ENCODE measurements around the gene PREB.
"Not testable (repeated sequence)": the region's sequence is repeated elsewhere in the genome, so short reads cannot be mapped to it uniquely, and the experiment has no call there.

The PREB gene

DNA sequence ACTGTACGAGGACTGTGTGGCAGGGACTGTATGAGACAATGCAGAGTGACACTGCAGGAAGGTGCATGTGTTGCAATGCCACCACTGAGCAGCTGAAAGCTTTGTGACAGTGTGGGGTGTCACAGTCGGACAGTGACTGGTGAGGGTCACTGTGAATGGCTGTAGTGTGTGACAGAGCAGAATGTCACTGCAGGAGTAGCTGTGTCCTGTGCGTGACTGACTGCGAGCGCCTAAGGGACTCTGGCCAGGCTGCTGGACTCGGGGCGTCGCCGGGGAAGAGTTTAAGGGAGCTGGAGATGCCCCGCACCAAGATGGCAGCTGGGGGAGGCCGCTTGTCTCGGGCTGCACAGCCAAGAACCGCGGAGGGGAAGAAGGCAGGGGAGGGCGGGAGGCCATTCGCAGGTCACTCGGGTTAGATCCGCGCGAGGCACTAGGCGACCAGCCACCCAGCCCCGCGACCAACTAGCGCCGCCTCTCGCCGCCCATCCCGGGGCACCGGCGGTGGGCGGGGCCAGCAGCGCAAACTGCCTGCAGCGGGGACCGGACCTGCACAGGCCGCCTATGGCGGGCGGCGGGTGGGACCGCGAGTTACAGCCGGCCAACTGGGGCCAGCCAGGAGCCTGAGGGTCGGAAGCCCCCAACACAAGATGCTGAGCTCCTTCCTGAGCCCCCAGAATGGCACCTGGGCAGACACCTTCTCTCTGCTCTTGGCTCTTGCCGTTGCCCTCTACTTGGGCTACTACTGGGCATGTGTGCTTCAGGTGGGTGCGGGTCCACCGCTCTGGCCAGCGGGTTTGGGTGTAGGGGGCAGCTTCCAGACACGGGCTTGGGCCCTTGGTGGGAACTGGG is 10.9 kb downstream of the PREB start, which contains the start of gene ABHD1:
TSS of gene ABHD1 (plus strand) at position 514 of the 849 bp plus-strand sequence. CDS start at position 648, 134 bp downstream.
- peak; percentile 83 for DNase-seq

DNA sequence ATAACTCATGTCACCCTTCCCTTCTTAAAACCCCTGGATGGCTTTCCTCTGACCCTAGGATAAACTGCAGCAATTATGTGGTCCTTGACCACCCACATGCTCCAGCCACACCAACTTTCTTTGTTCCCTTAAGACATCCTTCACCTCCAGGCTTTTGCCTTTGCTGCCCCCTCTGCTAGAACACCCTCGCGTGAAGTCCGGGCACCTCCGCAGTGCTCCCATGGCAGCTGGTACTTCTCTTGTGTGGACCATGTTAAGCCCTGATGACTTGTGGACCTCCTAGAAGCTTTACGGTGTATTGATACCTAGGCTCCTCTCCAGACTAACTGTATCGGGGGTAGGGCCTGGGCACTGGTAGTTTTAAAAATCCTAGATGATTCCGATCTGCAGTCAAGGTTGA is 11.6 kb downstream of the PREB start:
- DNase-seq: no peak

GRCh38 chr2:27121906-27122305 is 12.5 kb downstream of the PREB start:
- DNase-seq: no peak

DNA sequence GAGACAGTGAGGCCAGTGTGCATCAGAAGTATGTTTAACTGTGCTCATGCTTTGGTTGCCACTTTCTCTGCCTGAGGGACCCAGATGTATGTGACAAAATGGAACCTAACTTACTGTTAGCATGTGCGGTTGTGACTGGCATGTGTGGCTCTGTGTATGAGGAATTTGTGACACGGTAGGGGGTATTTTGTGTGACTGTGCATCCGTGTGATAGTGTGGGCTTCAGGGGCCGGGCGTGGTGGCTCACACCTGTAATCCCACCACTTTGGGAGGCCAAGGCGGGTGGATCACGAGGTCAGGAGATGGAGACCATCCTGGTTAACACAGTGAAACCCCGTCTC is 15.1 kb downstream of the PREB start:
- DNase-seq: not testable (repeated sequence)

DNA sequence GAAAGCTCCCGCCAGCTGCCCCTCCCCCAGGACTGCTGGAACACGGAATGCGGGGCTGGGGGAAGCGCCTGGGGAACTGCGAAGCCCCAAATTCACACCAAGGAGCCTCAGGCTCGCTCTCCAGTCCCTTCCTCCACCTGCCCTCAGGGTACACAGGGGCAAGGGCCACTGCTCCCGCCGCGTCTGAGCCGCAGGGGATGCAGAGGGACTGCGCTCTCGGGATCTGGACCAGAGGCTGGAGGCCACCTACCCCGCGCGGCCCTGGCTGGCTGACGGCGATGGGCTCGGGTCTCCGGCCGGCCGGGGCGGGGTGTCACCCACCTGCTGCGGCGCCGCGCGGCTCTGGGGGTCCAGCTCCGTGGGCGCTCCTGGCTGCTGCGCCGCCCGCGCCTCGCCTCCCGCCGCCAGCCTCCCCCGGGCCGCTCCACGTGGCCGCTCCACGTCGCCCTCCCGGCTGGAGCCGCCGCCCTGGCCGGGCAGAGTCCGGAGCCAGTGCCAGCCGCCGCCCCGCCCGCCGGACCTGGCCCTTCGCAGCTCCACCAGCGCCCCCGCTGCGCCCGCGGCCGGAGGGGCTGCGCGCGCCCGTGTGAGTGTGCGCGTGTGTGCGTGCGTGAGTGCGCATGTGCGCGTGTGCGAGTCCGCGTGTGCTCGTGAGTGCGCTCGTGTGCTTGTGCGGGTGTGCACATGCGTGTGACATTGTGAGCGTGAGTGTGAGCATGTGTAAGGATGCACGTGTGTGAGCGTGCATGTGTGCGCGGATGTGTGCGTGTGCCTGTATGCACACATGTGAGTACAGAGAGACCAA is 15.7 kb downstream of the PREB start, which contains the start of gene CGREF1:
TSS of gene CGREF1 (minus strand) at position 604 of the 805 bp plus-strand sequence. CDS start 14,762 bp downstream, outside the sequence.
- peak; percentile 67 for DNase-seq

DNA sequence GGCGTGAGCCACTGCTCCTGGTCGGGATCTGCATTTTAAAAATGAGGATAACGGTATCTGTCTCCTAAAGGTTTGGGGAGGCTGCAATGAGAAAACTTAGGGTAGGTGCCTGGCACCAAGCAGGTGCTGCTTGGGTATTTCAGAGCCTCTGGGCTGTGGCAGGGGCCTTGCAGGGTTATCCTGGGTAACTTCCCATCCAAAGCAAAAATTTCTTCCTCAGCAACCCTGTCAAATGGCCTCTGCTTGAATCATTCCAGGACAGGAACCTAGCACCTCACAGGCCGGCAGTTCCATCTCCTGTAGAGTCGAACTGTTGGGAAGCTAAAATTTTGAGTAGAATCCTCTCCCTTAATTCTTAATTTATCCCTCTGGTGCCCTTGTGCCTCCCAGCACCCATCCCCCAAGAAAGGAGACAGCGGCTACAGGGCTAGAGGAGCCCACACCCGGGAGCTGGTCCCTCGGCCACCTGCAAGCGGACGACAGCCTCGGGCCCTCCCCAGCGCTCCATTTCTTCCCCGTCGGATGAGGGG is 16.4 kb downstream of the PREB start:
- no peak for DNase-seq

- no peak for DNase-seq
Measured at GRCh38 chr2:27115519-27115918, 18.9 kb downstream of the PREB start.

- not testable (repeated sequence) for DNase-seq
Measured at GRCh38 chr2:27111392-27112078, 22.9 kb downstream of the PREB start.

DNA sequence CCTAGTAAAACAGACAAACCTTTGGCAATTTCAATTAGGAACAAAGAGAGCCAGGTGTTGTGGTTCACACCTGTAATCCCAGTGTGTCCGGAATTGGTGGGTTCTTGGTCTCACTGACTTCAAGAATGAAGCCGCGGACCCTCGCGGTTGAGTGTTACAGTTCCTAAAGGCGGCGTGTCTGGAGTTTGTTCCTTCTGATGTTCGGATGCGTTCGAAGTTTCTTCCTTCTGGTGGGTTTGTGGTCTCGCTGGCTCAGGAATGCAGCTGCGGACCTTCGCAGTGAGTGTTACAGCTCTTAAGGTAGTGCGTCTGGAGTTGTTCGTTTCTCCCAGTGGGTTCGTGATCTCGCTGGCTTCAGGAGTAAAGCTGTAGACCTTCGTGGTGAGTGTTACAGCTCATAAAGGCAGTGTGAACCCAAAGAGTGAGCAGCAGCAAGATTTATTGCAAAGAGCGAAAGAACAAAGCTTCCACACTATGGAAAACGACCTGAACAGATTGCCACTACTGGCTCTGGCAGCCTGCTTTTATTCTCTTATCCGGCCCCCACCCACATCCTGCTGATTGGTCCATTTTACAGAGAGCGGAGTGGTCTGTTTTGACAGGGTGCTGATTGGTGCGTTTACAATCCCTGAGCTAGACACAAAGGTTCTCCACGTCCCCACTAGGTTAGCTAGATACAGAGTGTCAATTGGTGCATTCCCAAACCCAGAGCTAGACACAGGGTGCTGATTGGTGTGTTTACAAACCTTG is 23.7 kb downstream of the PREB start:
- not testable (repeated sequence) for DNase-seq

DNA sequence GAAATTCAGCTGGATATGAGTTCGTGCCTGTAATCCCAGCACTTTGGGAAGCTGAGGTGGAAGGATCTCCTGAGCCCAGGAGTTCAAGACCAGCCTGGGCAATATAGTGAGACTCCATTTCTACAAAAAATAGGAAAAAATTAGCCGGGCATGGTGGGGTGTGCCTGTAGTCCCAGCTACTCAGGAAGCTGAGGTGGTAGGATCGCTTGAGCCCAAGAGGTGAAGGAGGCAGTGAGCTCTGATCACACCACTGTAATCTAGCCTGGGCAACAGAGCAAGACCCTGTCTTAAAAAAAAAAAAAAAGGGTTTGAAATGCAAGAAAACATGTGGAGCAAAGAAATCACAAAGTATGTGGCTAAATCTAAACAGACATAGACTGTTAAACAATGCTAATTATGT is 25.4 kb downstream of the PREB start:
- DNase-seq: no peak

GRCh38 chr2:27108221-27108620 is 26.2 kb downstream of the PREB start:
- DNase-seq: no peak

GRCh38 chr2:27105981-27106380 is 28.5 kb downstream of the PREB start:
- DNase-seq: no peak

DNA sequence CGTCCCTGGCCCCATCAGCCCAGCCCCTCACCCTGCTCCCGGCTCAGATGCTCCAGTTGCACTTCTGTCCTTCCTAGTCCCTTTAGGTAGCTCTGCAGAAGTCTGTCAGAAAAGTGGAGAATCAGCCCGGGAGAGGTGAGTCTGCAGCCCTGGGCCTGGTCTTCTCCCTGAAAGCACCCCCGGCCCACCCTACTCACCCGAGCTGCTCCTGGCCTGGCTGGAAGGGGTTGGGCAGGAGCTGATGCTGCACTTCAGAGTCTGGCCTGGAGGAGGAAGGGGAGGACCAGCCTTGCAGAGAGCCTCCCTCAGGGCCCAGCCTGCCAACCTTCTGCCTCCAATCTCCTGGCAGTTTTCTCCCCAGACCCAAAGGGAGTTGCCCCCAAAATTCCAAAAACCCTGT is 32.1 kb downstream of the PREB start:
- no peak for DNase-seq

DNA sequence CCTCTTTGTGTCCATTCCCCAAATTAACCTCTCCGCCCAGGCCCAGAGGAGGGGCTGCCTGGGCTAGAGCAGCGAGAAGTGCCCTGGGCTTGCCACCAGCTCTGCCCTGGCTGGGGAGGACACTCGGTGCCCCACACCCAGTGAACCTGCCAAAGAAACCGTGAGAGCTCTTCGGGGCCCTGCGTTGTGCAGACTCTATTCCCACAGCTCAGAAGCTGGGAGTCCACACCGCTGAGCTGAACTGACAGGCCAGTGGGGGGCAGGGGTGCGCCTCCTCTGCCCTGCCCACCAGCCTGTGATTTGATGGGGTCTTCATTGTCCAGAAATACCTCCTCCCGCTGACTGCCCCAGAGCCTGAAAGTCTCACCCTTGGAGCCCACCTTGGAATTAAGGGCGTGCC is 34.4 kb downstream of the PREB start:
- DNase-seq: no peak

GRCh38 chr2:27099334-27099955 is 35.0 kb downstream of the PREB start:
- DNase-seq: no peak

- DNase-seq: no peak
Measured at GRCh38 chr2:27097341-27097740, 37.1 kb downstream of the PREB start.

DNA sequence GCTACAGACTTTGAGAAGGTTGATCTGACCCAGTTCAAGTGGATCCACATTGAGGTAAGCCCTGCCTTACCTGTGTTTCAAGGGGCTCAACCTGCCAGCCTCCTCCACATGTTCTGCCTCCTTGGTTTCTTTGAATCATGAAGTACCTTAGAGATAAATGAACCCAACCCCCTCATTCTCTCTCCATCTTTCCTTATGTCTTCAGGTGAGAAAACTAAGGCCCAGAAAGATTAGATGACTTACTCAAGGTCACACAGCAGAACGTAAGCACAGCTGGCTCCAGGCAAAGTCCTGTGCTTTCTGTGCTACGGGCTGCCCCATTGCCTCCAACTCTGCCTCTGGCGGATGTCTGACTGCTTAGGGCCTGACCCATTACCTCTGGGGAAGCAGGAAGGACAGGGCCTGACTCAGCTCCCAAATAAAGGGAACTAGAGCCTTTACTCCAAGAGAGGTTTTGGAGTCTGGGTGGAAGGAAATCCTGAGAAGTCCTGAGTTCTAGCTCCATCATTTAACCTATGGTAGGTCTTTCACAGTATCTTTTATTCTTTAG is 37.6 kb downstream of the PREB start:
- DNase-seq: no peak

GRCh38 chr2:27095745-27096651 is 38.4 kb downstream of the PREB start:
- peak; percentile 71 for DNase-seq

DNA sequence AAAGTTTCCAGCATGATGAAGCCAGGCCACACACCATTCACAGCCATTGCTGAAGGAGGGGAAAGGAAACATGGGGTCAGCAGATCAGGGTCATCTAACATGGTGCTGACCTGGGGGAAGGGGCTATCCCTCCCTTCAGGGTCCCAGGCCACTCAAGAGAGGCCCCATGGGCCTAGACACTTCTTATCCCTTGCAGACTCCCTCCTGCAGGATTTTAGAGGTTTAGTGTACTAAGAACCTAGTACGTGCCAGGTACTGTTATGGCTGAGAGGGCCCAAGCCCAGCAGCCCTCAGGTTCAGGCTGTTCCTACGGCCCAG is 39.0 kb downstream of the PREB start:
- no peak for DNase-seq

- no peak for DNase-seq
Measured at GRCh38 chr2:27094353-27094984, 40.0 kb downstream of the PREB start.
